BE2C (cell line): ENCODE results near the gene SLC4A4.

Experiments used
- DNase-seq: peaks from one replicate; pipeline ENCODE4 v3.0.0-alpha.2; 2020
- H3K27me3 ChIP-seq: fragments of 250-450 bp; sonication (Bioruptor Pico); 2 replicates; pipeline ENCODE4 v1.5.1; 2020; ENCODE audit warnings: mild to moderate bottlenecking
- H3K36me3 ChIP-seq: fragments of 250-450 bp; sonication (Bioruptor Pico); 2 replicates; pipeline ENCODE4 v1.5.1; 2020; ENCODE audit warnings: mild to moderate bottlenecking
- H3K4me1 ChIP-seq: fragments of 250-450 bp; sonication (Bioruptor Pico); 2 replicates; pipeline ENCODE4 v1.5.1; 2020
- H3K4me3 ChIP-seq: 2 replicates; pipeline ENCODE4 v1.5.1; 2011; ENCODE audit warnings: low read depth, low read length
- H3K9me3 ChIP-seq: fragments of 250-450 bp; sonication (Bioruptor Pico); 2 replicates; pipeline ENCODE4 v1.5.1; 2020
- TF ChIP-seq, protein P1 (sequence below): IDR thresholded peaks from 2 replicates; pipeline ENCODE4 v1.5.1; 2012; ENCODE audit warnings: mild to moderate bottlenecking, low read depth, low read length

The SLC4A4 gene

DNA sequence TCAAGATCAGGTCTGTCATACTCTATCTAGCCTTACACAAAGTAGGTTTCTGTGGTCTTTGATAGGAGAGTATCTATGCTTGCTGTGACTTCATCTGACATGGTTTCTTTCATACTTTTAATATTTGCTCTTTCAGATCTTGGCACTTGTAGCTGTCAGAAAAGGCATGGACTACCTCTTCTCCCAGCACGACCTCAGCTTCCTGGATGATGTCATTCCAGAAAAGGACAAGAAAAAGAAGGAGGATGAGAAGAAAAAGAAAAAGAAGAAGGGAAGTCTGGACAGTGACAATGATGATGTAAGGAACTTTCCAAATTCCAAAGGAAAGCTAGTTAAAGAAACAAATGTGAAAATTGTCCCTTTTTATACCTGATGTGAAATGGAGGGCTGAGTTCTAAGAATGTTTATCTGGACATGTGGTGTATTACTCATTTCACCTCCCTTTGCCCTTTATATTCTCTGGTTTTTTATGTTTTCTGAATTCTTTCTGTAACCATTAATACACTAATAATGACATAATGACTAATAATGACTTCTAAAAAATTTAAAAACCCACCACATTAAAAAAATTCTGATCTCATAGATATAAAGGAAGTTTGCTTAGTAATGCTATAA, 221.2 kb downstream of the SLC4A4 start:
- no peaks in the 10 kb centered on the region for H3K27me3 ChIP-seq
- no peak for DNase-seq

DNA sequence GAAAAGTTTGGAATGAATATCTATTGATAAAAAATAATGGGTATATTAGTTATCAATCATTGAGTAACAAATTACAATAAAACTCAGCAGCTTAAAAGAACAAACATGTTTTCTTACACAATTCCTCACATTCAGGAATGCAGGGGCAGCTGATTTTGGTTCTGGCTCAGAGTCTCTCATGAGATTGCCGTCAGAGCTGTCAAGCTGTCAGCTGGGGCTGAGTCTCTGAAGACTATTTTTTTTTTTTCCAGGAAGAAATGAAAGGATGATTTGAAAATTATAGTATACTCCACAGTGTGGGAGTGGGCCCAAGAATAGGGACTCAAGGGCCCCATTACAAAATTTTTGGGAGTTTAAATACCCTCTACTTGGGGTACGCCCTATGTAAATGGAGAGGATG, 226.0 kb downstream of the SLC4A4 start:
- TF ChIP-seq, protein P1, sequence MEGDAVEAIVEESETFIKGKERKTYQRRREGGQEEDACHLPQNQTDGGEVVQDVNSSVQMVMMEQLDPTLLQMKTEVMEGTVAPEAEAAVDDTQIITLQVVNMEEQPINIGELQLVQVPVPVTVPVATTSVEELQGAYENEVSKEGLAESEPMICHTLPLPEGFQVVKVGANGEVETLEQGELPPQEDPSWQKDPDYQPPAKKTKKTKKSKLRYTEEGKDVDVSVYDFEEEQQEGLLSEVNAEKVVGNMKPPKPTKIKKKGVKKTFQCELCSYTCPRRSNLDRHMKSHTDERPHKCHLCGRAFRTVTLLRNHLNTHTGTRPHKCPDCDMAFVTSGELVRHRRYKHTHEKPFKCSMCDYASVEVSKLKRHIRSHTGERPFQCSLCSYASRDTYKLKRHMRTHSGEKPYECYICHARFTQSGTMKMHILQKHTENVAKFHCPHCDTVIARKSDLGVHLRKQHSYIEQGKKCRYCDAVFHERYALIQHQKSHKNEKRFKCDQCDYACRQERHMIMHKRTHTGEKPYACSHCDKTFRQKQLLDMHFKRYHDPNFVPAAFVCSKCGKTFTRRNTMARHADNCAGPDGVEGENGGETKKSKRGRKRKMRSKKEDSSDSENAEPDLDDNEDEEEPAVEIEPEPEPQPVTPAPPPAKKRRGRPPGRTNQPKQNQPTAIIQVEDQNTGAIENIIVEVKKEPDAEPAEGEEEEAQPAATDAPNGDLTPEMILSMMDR, result no peak
- Histone ChIP-seq H3K27me3 (no peaks in the 10 kb centered on the region), H3K36me3 (no peaks in the 10 kb centered on the region), H3K4me1 (no peaks in the 10 kb centered on the region), H3K9me3 (no peaks in the 10 kb centered on the region), H3K4me3 (no peak overlapping the region)
- DNase-seq, result no peak

More for the DNA sequence above, 221.2 kb downstream of the SLC4A4 start:
- H3K9me3 ChIP-seq, result no peaks in the 10 kb centered on the region
- no peaks in the 10 kb centered on the region for H3K36me3 ChIP-seq
- TF ChIP-seq, protein P1, result no peak
- no peak overlapping the region for H3K4me3 ChIP-seq
- no peaks in the 10 kb centered on the region for H3K4me1 ChIP-seq

DNA sequence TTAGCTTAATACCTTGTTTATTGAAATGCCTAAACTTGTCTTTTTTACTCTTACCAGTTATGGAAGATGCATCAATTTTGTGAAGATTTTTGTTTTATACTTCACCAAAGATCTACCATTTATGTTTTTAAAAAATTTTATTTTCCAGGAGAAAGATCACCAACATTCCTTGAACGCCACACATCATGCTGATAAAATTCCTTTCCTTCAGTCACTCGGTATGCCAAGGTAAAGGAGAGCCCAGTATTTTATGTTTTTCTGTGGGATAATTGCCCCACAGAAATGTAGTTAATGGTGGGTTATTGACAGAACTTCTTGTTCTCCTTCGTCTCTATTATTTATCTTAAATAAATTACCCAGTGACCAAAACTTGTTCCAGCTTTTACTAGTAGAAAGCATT, 228.0 kb downstream of the SLC4A4 start:
- H3K27me3 ChIP-seq, result no peaks in the 10 kb centered on the region
- no peaks in the 10 kb centered on the region for H3K4me1 ChIP-seq
- H3K36me3 ChIP-seq, result no peaks in the 10 kb centered on the region
- DNase-seq, result no peak
- TF ChIP-seq, protein P1, result no peak
- no peaks in the 10 kb centered on the region for H3K9me3 ChIP-seq
- H3K4me3 ChIP-seq, result no peak overlapping the region

DNA sequence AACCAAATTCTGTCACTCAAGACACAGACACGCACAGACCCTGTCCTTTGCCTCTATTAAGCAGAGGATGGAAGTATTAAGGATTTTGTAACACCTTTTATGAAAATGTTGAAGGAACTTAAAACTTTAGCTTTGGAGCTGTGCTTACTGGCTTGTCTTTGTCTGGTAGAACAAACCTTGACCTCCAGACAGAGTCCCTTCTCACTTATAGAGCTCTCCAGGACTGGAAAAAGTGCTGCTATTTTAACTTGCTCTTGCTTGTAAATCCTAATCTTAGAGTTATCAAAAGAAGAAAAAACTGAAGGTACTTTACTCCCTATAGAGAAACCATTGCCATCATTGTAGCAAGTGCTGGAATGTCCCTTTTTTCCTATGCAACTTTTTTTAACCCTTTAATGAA, 229.3 kb downstream of the SLC4A4 start:
- no peaks in the 10 kb centered on the region for H3K36me3 ChIP-seq
- DNase-seq, result no peak
- no peaks in the 10 kb centered on the region for H3K9me3 ChIP-seq
- no peak overlapping the region for H3K4me3 ChIP-seq
- H3K27me3 ChIP-seq, result no peaks in the 10 kb centered on the region
- TF ChIP-seq, protein P1, result no peak
- H3K4me1 ChIP-seq, result no peaks in the 10 kb centered on the region

DNA sequence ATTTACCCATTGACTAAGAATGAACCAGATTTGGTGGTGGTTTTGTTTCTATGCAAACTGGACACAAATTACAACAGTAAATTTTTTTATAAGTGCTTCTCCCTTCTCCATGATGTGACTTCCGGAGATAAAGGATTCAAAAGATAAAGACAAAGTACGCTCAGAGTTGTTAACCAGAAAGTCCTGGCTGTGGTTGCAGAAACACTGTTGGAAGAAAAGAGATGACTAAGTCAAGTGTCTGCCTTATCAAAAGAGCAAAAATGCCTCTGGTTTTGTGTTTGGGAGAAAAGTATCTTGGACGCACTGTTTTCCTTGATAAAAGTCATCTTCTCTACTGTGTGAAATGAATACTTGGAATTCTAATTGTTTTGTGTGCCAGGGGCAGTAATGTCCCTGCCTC, 231.7 kb downstream of the SLC4A4 start:
- Histone ChIP-seq H3K9me3 (no peaks in the 10 kb centered on the region), H3K4me3 (no peak overlapping the region), H3K36me3 (no peaks in the 10 kb centered on the region), H3K4me1 (no peaks in the 10 kb centered on the region), H3K27me3 (no peaks in the 10 kb centered on the region)
- no peak for DNase-seq
- TF ChIP-seq, protein P1, result no peak

DNA sequence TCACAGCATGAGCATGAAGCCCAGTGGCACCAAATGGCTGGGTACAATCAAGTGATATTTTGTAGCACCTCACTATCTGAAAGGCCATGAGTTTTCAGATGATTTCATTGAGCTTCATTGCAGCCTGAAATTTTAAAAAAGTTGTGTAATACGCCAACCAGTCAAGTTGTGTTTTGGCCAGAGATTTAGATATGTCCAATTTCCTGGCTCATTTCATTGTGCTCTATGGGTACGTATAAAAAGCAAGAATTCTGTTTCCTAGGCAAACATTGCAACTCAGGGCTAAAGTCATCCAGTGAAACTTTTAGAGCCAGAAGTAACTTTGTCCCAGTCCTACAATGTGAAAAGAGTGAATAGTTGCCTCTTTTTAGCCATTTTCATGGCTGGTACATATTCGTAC, 232.5 kb downstream of the SLC4A4 start:
- H3K9me3 ChIP-seq, result no peaks in the 10 kb centered on the region
- H3K4me1 ChIP-seq, result no peaks in the 10 kb centered on the region
- H3K4me3 ChIP-seq, result no peak overlapping the region
- TF ChIP-seq, protein P1, result no peak
- no peaks in the 10 kb centered on the region for H3K27me3 ChIP-seq
- H3K36me3 ChIP-seq, result no peaks in the 10 kb centered on the region
- DNase-seq, result no peak
